Activated CD8-positive, alpha-beta memory T cell treated with anti-CD3 and anti-CD28 coated beads for 36 hours (primary cell): ENCODE data around the gene STAMBPL1. TPM values are rescaled to one million over a fixed set of nuclear protein-coding genes. Genes with fewer than 3 reads are reported as not detected.

Experiments
- CTCF ChIA-PET: fragments of 350-600 bp; sonication (Branson Sonifier 250); formaldehyde crosslinking; loops from one replicate; lab custom pipeline; 2021; ENCODE audit warnings: antibody characterized with exemption; lab: Charles Lee
- POLR2A ChIA-PET: fragments of 350-600 bp; sonication (Branson Sonifier 250); formaldehyde crosslinking; loops from one replicate; lab custom pipeline; 2021; ENCODE audit warnings: antibody characterized with exemption; lab: Charles Lee
- total RNA-seq, 2 experiments: library from RNA; stranded (reverse); gene quantifications; one replicate each; pipeline ENCODE4 v1.2.3, GENCODE V29; 2021

STAMBPL1 gene
- total RNA-seq, 2 experiments from 2014 or later: 24.5 to 26.9 TPM

- CTCF ChIA-PET: no interaction called here
- POLR2A ChIA-PET: no interaction called here
Measured at GRCh38 chr10:88851706-88852105, 28.3 kb upstream of the STAMBPL1 start, which contains the start of gene ANKRD22. Gene ANKRD22, minus strand, starts transcription at chr10:88851844. Its CDS starts 237 bp downstream, at chr10:88851607.

- ChIA-PET POLR2A (no interaction called here), CTCF (no interaction called here)
Measured at GRCh38 chr10:88852327-88852726, 27.7 kb upstream of the STAMBPL1 start.

- CTCF ChIA-PET: interaction anchor here (0.8 kb wide), 1 partner anchor 18 kb away, joined by 3 read pairs; no protein-coding TSS in a partner anchor
- POLR2A ChIA-PET: no interaction called here
Measured at GRCh38 chr10:88853155-88853881, 26.7 kb upstream of the STAMBPL1 start.

DNA sequence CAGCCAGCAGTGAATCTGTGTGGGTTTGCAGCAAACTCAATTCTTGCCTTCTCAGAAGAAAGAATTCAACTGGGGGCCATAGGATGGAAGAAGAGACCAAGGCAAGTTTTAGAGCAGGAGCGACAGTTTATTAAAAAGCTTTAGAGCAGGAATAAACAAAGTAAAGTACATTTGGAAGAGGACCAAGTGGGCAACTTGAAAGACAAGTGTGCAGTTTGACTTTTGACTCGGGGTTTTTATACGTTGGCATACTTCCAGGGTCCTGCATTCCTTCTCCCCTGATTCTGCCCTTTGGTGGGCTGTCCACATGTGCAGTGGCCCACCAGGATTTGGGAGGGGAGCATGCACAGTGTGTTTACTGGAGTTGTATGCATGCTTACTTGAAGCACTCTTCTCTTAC, 25.4 kb upstream of the STAMBPL1 start:
- POLR2A ChIA-PET: no interaction called here
- CTCF ChIA-PET: interaction anchor here (1.1 kb wide), 1 partner anchor 230 kb away, joined by 3 read pairs; no protein-coding TSS in a partner anchor

DNA sequence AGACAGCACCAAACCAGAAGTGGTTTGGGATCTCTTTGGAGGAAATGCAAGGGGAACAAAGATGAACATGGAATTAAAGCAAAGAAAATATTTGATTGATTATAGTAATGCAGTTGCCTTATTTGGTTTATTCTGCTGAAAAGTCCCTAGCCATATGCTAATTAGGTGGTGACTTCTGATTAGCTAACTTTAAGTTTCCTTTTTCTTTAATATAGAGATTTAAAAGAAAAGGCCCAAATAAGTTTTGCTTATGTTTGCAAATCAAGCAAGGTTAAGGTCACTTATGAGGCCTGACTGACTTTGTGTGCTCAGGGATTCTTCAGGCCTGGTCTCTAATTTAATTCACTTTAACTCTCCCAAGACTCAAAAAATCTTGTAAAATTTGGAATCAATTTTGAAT, 22.2 kb upstream of the STAMBPL1 start:
- POLR2A ChIA-PET: no interaction called here
- CTCF ChIA-PET: interaction anchor here (1.0 kb wide), 1 partner anchor 22 kb away, joined by 3 read pairs; the partner anchor contains the start of gene STAMBPL1

DNA sequence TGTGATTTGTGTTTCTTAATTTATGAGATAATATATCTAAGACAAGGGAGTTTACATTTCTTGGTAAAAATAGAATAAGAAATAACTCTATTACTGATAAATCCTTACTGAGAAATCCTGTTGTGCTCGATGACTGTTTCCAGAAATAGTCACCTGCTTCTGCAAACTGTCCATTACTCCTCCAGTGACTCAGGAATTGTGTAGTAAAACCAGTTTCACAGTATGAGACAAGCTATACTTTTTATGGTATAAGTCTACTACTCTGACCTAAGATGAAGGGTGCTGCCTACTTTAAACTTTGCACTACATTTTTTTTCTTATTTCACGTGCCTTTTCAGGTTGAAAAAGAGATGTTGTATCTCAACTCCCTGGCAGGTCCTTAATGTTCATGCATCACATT, 21.6 kb upstream of the STAMBPL1 start:
- ChIA-PET CTCF (interaction anchor here (1.0 kb wide), 1 partner anchor 22 kb away, joined by 3 read pairs; the partner anchor contains the start of gene STAMBPL1), POLR2A (no interaction called here)

GRCh38 chr10:88861036-88861435, 19.0 kb upstream of the STAMBPL1 start:
- POLR2A ChIA-PET: no interaction called here
- CTCF ChIA-PET: interaction anchor here (0.9 kb wide), 1 partner anchor 72 kb away, joined by 3 read pairs; no protein-coding TSS in a partner anchor

- ChIA-PET POLR2A (no interaction called here), CTCF (interaction anchor here (1.0 kb wide), 1 partner anchor 30 kb away, joined by 3 read pairs; no protein-coding TSS in a partner anchor)
Measured at GRCh38 chr10:88865281-88865876, 14.7 kb upstream of the STAMBPL1 start.

- ChIA-PET CTCF (no interaction called here), POLR2A (no interaction called here)
Measured at GRCh38 chr10:88866454-88866853, 13.6 kb upstream of the STAMBPL1 start.

GRCh38 chr10:88870089-88870488, 10.0 kb upstream of the STAMBPL1 start:
- POLR2A ChIA-PET: no interaction called here
- CTCF ChIA-PET: no interaction called here

GRCh38 chr10:88873757-88874156, 6.3 kb upstream of the STAMBPL1 start:
- ChIA-PET POLR2A (no interaction called here), CTCF (no interaction called here)

GRCh38 chr10:88874281-88874680, 5.8 kb upstream of the STAMBPL1 start:
- POLR2A ChIA-PET: no interaction called here
- CTCF ChIA-PET: no interaction called here

GRCh38 chr10:88875081-88875480, 5.0 kb upstream of the STAMBPL1 start:
- ChIA-PET POLR2A (no interaction called here), CTCF (no interaction called here)

DNA sequence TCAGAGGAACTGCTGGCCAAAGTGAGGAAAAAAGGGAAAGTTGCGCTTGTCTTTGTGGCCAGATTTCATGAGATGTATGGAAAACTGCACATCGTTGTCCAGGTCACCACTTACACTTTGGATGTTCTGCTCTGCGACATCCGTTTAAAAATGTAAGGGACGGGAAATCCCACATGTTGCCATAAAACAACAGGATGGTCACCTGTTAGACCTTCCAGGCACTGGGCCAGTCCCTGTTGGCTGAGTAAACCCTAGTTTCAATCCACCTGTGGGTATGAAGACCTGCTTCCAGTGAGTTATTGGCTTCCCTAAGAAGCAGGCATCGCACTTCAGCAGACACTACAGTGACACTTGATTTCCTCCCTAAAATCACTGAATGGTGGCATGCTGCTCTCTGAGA, 2.7 kb upstream of the STAMBPL1 start:
- POLR2A ChIA-PET: no interaction called here

DNA sequence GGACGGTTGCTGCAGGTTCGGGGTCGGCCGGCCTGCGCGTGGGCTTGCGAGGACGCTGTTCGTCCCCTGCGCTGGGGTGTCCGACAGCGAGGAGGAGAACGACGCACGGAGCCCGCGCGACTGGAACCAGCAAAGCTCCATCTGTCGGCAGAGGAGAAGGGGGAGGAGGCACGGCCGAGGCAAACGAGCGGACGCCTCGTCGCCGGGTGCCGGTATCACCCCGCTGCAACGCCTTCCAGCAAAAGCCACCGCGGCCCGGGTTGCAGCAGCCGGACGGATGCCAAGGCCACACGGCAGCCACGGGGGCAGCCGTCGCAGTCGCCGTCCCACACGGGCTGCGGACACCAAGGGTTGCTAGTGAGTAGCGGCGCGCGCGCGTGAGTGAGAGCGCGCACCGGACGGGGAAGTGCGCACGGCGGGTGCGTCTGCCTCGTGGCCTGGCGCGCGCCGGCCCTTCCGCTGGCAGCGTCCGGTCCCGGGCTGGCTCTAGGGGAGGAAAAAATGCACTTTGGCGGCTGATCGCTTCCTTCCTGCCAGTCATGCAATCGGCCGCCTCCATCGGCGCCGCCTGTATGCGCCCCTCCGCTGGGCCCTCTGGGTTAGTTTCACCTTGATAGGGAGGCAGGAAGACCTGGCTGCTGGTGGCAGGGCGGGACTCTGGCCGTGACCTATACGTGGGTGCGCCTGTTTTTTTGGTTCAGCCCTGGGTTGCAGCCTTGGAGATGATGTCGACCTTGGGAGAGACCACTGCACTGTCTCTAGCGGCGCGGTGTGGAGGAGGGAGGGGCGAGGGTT, 434 bp downstream of the STAMBPL1 start:
- POLR2A ChIA-PET: interaction anchor here (0.8 to 2.0 kb wide), 7 partner anchors 12 to 297 kb away, joined by 3 to 9 read pairs (median 4); partner anchors contain the start of genes FAS and RNLS

More for the DNA sequence above, 2.7 kb upstream of the STAMBPL1 start:
- CTCF ChIA-PET: no interaction called here

DNA sequence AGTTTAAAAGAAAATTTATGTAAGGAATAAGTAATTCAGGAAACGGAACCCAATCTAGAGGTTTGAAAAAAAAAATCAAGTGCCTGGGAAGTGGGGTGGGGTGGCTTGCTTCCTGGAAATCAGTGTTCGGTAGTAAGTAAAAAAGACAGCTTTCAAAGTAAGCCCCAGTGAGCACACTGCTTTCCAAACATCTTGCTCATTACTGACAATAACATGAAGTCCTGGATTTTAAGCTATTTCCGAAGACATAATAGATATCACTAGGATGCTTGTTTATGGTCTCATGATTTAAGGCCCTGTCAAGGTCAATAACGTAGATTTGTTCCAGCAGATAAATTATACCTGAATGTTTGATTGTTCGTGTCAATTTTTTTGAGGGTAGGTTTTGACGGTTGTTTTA, 1.3 kb downstream of the STAMBPL1 start:
- CTCF ChIA-PET: no interaction called here
- POLR2A ChIA-PET: interaction anchor here (0.9 kb wide), 1 partner anchor 109 kb away, joined by 3 read pairs; the partner anchor contains the start of gene FAS

More for the DNA sequence above, 434 bp downstream of the STAMBPL1 start:
- CTCF ChIA-PET: interaction anchor here (0.6 to 1.4 kb wide), 5 partner anchors 18 to 53 kb away, joined by 3 to 6 read pairs (median 5); no protein-coding TSS in a partner anchor

- CTCF ChIA-PET: interaction anchor here (1.2 kb wide), 1 partner anchor 53 kb away, joined by 3 read pairs; no protein-coding TSS in a partner anchor
- POLR2A ChIA-PET: interaction anchor here (0.6 to 0.9 kb wide), 2 partner anchors 83 to 108 kb away, joined by 3 read pairs; partner anchors contain the start of gene FAS
Measured at GRCh38 chr10:88881922-88882645, 2.0 kb downstream of the STAMBPL1 start.
